ENCODE data around the gene RNF125.
A peak's percentile ranks its signal among the peaks of the same experiment; 100 is the strongest.
"Not testable (repeated sequence)": the region's sequence is repeated elsewhere in the genome, so short reads cannot be mapped to it uniquely, and the experiment has no call there.

RNF125 gene

GRCh38 chr18:32010124-32010721 is 8.4 kb upstream of the RNF125 start:
- DNase-seq (ENCODE audit: low read depth) = no peak
- no peak overlapping the region for H3K4me3 ChIP-seq (ENCODE audit: low read depth, low read length)
- no peak for TF ChIP-seq CTCF (IDR thresholded peaks at IDR 0.05; ENCODE audit: low read depth, low read length, missing control alignments)

- TF ChIP-seq CTCF (IDR thresholded peaks at IDR 0.05; ENCODE audit: low read depth, low read length, missing control alignments) = no peak
- no peak overlapping the region for H3K4me3 ChIP-seq (ENCODE audit: low read depth, low read length)
- no peak for DNase-seq (ENCODE audit: low read depth)
These were observed 7.4 kb upstream of the RNF125 start for GRCh38 chr18:32011193-32011592.

GRCh38 chr18:32019251-32019948 is 775 bp downstream of the RNF125 start:
- peak overlapping the region; percentile 63 for H3K4me3 ChIP-seq (ENCODE audit: low read depth, low read length)
- TF ChIP-seq CTCF (IDR thresholded peaks at IDR 0.05; ENCODE audit: low read depth, low read length, missing control alignments) = no peak
- DNase-seq (ENCODE audit: low read depth) = no peak

- not testable (repeated sequence) for DNase-seq (ENCODE audit: low read depth)
- H3K4me3 ChIP-seq (ENCODE audit: low read depth, low read length) = peak overlapping the region; percentile 63; the same call in 1 of the 2 replicates
These were observed 1.5 kb downstream of the RNF125 start for GRCh38 chr18:32019949-32020625.

- TF ChIP-seq CTCF (IDR thresholded peaks at IDR 0.05; ENCODE audit: low read depth, low read length, missing control alignments) = no peak
- H3K4me3 ChIP-seq (ENCODE audit: low read depth, low read length) = no peak overlapping the region
- no peak for DNase-seq (ENCODE audit: low read depth)
These were observed 3.3 kb downstream of the RNF125 start for GRCh38 chr18:32021756-32022564.

- no peak for TF ChIP-seq CTCF (IDR thresholded peaks at IDR 0.05; ENCODE audit: low read depth, low read length, missing control alignments)
- DNase-seq (ENCODE audit: low read depth) = no peak
- H3K4me3 ChIP-seq (ENCODE audit: low read depth, low read length) = no peak overlapping the region
These were observed 7.1 kb downstream of the RNF125 start for GRCh38 chr18:32025744-32026143.

Data from GM12864 (cell line).